SU-DHL-6 (cell line): ENCODE results near the gene PTPN13.

ENCODE experiments used
- EZH2phosphoT487 ChIP-seq: fragments of 200-600 bp; sonication (generic), shearing (Covaris generic); conservative IDR thresholded peaks from 2 replicates; pipeline ENCODE4 v1.6.1; 2018; ENCODE audit warnings: mild to moderate bottlenecking, antibody characterized with exemption, low read length, moderate library complexity, mixed read lengths
- TF ChIP-seq, protein P1 (sequence below): fragments of 200-600 bp; sonication (generic); IDR thresholded peaks from one replicate; pipeline ENCODE4 v1.5.1; 2017; ENCODE audit warnings: antibody characterized with exemption, mild to moderate bottlenecking, low read length, moderate library complexity; ENCODE audit not compliant: insufficient read depth, poor library complexity, severe bottlenecking

- TF ChIP-seq, protein P1, sequence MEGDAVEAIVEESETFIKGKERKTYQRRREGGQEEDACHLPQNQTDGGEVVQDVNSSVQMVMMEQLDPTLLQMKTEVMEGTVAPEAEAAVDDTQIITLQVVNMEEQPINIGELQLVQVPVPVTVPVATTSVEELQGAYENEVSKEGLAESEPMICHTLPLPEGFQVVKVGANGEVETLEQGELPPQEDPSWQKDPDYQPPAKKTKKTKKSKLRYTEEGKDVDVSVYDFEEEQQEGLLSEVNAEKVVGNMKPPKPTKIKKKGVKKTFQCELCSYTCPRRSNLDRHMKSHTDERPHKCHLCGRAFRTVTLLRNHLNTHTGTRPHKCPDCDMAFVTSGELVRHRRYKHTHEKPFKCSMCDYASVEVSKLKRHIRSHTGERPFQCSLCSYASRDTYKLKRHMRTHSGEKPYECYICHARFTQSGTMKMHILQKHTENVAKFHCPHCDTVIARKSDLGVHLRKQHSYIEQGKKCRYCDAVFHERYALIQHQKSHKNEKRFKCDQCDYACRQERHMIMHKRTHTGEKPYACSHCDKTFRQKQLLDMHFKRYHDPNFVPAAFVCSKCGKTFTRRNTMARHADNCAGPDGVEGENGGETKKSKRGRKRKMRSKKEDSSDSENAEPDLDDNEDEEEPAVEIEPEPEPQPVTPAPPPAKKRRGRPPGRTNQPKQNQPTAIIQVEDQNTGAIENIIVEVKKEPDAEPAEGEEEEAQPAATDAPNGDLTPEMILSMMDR, result no peak
- TF ChIP-seq EZH2phosphoT487, result no peak
Measured at GRCh38 chr4:86554646-86555045, 39.5 kb upstream of the PTPN13 start.
